Loucy (cell line): ENCODE data around the gene CLSTN3.
"Not testable (repeated sequence)": the region's sequence is repeated elsewhere in the genome, so short reads cannot be mapped to it uniquely, and the experiment has no call there.

Source experiments
- H2AFZ ChIP-seq: fragments of 200-600 bp; sonication (generic); 2 replicates; pipeline ENCODE4 v1.6.0; 2016; ENCODE audit warnings: antibody characterized with exemption, mild to moderate bottlenecking, low read length, moderate library complexity
- H3F3A ChIP-seq: fragments of 200-600 bp; 2 replicates; pipeline ENCODE4 v1.6.0; 2016; ENCODE audit warnings: antibody characterized with exemption, low read depth, mild to moderate bottlenecking
- H3K27me3 ChIP-seq: fragments of 200-600 bp; sonication (generic); 2 replicates; pipeline ENCODE4 v1.6.1; 2014; ENCODE audit warnings: low read length, mild to moderate bottlenecking; ENCODE audit not compliant: insufficient read depth, poor library complexity, severe bottlenecking
- H3K36me3 ChIP-seq: fragments of 200-600 bp; sonication (generic); 2 replicates; pipeline ENCODE4 v1.6.1; 2016; ENCODE audit warnings: low read length; ENCODE audit not compliant: insufficient read depth
- H3K4me1 ChIP-seq: fragments of 200-600 bp; sonication (generic); 2 replicates; pipeline ENCODE4 v1.5.1; 2014; ENCODE audit warnings: low read length, mild to moderate bottlenecking; ENCODE audit not compliant: insufficient read depth, poor library complexity, severe bottlenecking
- H3K4me2 ChIP-seq: fragments of 200-600 bp; sonication (generic); 2 replicates; pipeline ENCODE4 v1.6.0; 2014; ENCODE audit warnings: antibody characterized with exemption, low read length, low read depth, mild to moderate bottlenecking; ENCODE audit not compliant: poor library complexity, severe bottlenecking
- H3K4me3 ChIP-seq: fragments of 200-600 bp; sonication (generic); 2 replicates; pipeline ENCODE4 v1.5.1; 2014; ENCODE audit warnings: low read length, mild to moderate bottlenecking, mixed read lengths; ENCODE audit not compliant: poor library complexity, severe bottlenecking
- H3K79me2 ChIP-seq: fragments of 200-600 bp; sonication (generic); 2 replicates; pipeline ENCODE4 v1.6.1; 2014; ENCODE audit warnings: low read length; ENCODE audit not compliant: insufficient read depth
- H3K9ac ChIP-seq: fragments of 200-600 bp; sonication (generic); 2 replicates; pipeline ENCODE4 v1.6.0; 2014; ENCODE audit warnings: mild to moderate bottlenecking, low read depth, low read length, moderate library complexity; ENCODE audit not compliant: poor library complexity, severe bottlenecking
- H3K9me2 ChIP-seq: fragments of 200-600 bp; sonication (generic); replicated peaks from 2 replicates; pipeline ENCODE4 v1.6.1; 2016; ENCODE audit warnings: low read depth, low read length, mixed read lengths
- H3K9me3 ChIP-seq: fragments of 200-600 bp; sonication (generic); 2 replicates; pipeline ENCODE4 v1.6.1; 2014; ENCODE audit warnings: mild to moderate bottlenecking, antibody characterized with exemption, low read length, low read depth; ENCODE audit not compliant: insufficient read depth
- H4K20me1 ChIP-seq: fragments of 200-600 bp; sonication (generic); 2 replicates; pipeline ENCODE4 v1.6.0; 2014; ENCODE audit warnings: antibody characterized with exemption, low read length, mild to moderate bottlenecking; ENCODE audit not compliant: insufficient read depth, poor library complexity, severe bottlenecking
- EZH2phosphoT487 ChIP-seq: fragments of 200-600 bp; IDR thresholded peaks from 2 replicates; pipeline ENCODE4 v1.6.1; 2018; ENCODE audit warnings: antibody characterized with exemption, mild to moderate bottlenecking, moderate library complexity, borderline replicate concordance
- TF ChIP-seq, protein P1 (sequence below): fragments of 200-600 bp; sonication (generic); conservative IDR thresholded peaks from 2 replicates; pipeline ENCODE4 v1.5.1; 2014; ENCODE audit warnings: mild to moderate bottlenecking, antibody characterized with exemption, low read length

Gene CLSTN3

DNA sequence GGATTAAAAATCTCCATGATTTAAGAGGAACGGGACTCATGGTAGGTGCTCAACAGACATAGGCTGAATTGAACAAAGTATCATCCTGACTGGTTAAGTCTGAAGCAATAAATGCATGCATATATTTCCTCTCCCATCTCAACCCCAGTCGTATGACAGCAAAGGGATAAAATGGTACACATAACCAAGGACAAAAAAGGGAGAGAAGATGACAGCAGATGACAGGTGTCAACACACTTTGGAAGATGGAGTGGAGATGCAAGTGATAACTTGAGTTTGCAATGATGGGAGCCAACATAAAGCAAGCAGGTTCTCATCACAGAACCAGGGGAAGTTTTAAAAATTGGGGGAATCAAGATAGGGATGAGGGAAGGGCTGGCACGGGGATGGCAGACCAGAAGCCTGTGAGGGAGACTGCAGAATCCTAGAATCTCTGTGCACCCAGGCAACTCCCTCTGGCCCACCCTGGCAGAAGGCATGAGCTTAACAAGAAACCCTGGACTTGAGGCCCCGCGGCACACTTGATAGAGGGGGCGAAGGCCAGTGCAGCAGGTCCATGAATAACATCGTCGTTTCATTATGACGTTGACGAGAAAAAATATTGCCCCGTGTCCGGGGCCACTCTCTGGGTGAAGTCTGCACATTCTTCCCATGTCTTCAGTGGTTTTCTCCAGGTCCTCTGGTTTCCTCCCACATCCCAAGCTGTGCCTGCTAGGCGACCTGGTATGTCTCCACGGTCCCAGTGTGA lies 26.2 kb upstream of the CLSTN3 start:
- Histone ChIP-seq H3K9ac (no peak overlapping the region), H3K4me3 (no peak overlapping the region), H3F3A (peaks cover 4% of the 10 kb centered on the region; the same call in 1 of the 2 replicates), H3K27me3 (no peaks in the 10 kb centered on the region), H3K36me3 (no peaks in the 10 kb centered on the region), H3K4me1 (peaks cover 20% of the 10 kb centered on the region), H2AFZ (no peak overlapping the region), H4K20me1 (no peaks in the 10 kb centered on the region), H3K79me2 (peaks cover 13% of the 10 kb centered on the region), H3K4me2 (no peak overlapping the region), H3K9me3 (peaks cover 6% of the 10 kb centered on the region; the same call in 1 of the 2 replicates), H3K9me2 (no peaks in the 10 kb centered on the region)
- TF ChIP-seq, protein P1, sequence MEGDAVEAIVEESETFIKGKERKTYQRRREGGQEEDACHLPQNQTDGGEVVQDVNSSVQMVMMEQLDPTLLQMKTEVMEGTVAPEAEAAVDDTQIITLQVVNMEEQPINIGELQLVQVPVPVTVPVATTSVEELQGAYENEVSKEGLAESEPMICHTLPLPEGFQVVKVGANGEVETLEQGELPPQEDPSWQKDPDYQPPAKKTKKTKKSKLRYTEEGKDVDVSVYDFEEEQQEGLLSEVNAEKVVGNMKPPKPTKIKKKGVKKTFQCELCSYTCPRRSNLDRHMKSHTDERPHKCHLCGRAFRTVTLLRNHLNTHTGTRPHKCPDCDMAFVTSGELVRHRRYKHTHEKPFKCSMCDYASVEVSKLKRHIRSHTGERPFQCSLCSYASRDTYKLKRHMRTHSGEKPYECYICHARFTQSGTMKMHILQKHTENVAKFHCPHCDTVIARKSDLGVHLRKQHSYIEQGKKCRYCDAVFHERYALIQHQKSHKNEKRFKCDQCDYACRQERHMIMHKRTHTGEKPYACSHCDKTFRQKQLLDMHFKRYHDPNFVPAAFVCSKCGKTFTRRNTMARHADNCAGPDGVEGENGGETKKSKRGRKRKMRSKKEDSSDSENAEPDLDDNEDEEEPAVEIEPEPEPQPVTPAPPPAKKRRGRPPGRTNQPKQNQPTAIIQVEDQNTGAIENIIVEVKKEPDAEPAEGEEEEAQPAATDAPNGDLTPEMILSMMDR, result no peak
- TF ChIP-seq EZH2phosphoT487, result no peak

DNA sequence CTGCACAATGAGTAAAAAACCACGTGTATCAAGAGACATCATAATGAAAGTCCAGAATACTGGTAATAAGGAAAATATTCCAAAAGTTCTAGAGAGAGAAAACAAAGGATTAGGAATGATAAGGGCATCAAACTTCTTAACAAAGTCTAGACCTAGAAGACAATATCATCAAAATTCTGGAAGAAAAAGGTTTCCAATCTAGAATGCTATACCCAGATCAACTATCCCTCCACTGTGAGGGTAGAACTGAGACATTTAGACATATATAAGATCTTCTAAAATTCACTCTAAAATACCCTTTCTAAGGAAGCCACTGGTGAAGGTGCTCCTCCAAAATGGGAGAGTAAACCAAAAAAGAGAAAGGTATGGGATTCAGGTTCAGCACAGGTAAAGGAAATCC lies 24.1 kb upstream of the CLSTN3 start:
- TF ChIP-seq, protein P1, result no peak
- TF ChIP-seq EZH2phosphoT487, result no peak
- Histone ChIP-seq H3K4me2 (no peak overlapping the region), H3K9me3 (peaks cover 6% of the 10 kb centered on the region; the same call in 1 of the 2 replicates), H2AFZ (no peak overlapping the region), H4K20me1 (peaks cover 8% of the 10 kb centered on the region), H3K9ac (no peak overlapping the region), H3K27me3 (no peaks in the 10 kb centered on the region), H3K79me2 (peaks cover 29% of the 10 kb centered on the region), H3K4me1 (peaks cover 33% of the 10 kb centered on the region), H3F3A (peaks cover 4% of the 10 kb centered on the region; the same call in 1 of the 2 replicates), H3K9me2 (no peaks in the 10 kb centered on the region), H3K36me3 (no peaks in the 10 kb centered on the region), H3K4me3 (no peak overlapping the region)

DNA sequence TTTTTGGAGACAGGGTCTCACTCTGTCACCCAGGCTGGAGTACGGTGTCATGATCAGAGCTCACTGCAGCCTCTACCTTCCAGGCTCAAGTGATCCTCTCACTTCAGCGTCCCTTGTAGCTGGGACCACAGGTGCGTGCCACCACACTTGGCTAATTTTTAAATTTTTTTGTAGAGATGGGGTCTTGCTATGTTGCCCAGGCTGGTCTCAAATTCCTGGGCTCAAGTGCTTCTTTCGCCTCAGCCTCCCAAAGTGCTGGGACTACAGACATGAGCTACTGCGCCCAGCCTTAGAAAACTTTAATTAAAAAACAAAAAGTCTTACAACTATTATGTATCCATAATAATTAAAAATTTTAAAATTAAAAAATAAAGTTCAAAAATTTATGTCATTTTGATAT lies 23.0 kb upstream of the CLSTN3 start:
- not testable (repeated sequence) for H4K20me1 ChIP-seq, H3K9me3 ChIP-seq, H3K9ac ChIP-seq, H3K4me3 ChIP-seq, H3K9me2 ChIP-seq, H3K27me3 ChIP-seq, H3F3A ChIP-seq, H3K36me3 ChIP-seq, H2AFZ ChIP-seq, H3K4me2 ChIP-seq
- H3K79me2 ChIP-seq, result peaks cover 29% of the 10 kb centered on the region
- peaks cover 33% of the 10 kb centered on the region for H3K4me1 ChIP-seq

DNA sequence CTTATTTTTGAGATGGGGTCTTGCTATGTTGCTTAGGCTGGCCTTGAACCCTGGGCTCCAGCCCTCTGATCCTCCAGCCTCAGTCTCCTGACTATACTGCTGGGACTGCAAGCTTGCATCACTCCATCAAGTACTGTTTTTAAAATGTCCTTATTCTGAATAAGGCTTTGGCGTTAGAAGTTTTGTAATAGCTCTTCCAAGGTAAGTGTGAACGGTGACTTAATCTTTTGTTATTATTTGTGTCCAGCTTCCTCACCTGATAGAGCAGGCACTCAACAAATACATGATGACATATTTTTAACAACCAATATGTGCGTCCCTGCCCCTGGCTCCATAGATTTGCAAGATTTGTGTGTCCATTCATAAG lies 22.6 kb upstream of the CLSTN3 start:
- TF ChIP-seq, protein P1, result no peak
- TF ChIP-seq EZH2phosphoT487, result no peak
- Histone ChIP-seq H3K9me2 (no peaks in the 10 kb centered on the region), H3K27me3 (no peaks in the 10 kb centered on the region), H4K20me1 (peaks cover 8% of the 10 kb centered on the region), H2AFZ (peak overlapping the region; percentile 74; the same call in 1 of the 2 replicates), H3K9me3 (peaks cover 6% of the 10 kb centered on the region; the same call in 1 of the 2 replicates), H3K9ac (peak overlapping the region; percentile 97), H3K4me2 (peak overlapping the region; percentile 82), H3F3A (peaks cover 4% of the 10 kb centered on the region; the same call in 1 of the 2 replicates), H3K36me3 (no peaks in the 10 kb centered on the region), H3K4me3 (peak overlapping the region; percentile 93), H3K79me2 (peaks cover 29% of the 10 kb centered on the region), H3K4me1 (peaks cover 29% of the 10 kb centered on the region)
